ENCODE measurements around the gene LRP1B.

LRP1B gene

DNA sequence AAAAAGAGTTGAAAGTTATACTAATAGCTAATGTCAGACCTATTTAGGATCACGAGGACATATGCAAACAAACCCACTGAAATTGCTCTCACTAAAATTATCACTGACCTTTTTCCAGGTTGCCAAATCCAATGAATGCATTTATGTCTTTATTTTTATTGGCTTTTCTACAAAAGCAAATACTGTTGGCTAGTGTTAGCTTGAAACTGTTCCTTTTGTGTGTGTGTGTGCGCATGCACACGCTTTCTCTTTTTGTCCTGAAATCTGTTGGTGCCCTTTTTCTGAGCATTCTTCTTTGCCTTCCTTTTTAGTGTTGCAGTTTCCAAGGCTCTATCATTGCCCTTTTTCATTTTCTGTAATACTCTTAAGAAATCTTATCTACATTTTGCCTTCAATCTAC, 1269.2 kb downstream of the LRP1B start:
- no peak overlapping the region for H2BK5ac ChIP-seq (ENCODE audit: low read length)
- no peak overlapping the region for H3K4me2 ChIP-seq (ENCODE audit: low read length)
- no peak overlapping the region for H4K8ac ChIP-seq (ENCODE audit: low read depth, low read length)
- no peak overlapping the region for H4K5ac ChIP-seq (ENCODE audit: low read length)
- H2BK120ac ChIP-seq (ENCODE audit: low read depth, low read length), result no peak overlapping the region
- no peaks in the 10 kb centered on the region for H3K79me1 ChIP-seq (ENCODE audit: low read length)
- no peak overlapping the region for H2BK15ac ChIP-seq (replicated peaks; ENCODE audit: low read depth)
- H3K23ac ChIP-seq (ENCODE audit: low read length), result no peak overlapping the region
- no peak overlapping the region for H3K56ac ChIP-seq (ENCODE audit: low read length)
- H3K9ac ChIP-seq (ENCODE audit: low read length), result no peak overlapping the region
- no peak overlapping the region for H3K4ac ChIP-seq (ENCODE audit: low read depth, low read length)
- no peak overlapping the region for H2AK5ac ChIP-seq (ENCODE audit: low read length)
- H3K4me3 ChIP-seq (ENCODE audit: low read length), result no peak overlapping the region
- H3K79me2 ChIP-seq (ENCODE audit: control insufficient read depth, insufficient read depth, low read length), result no peaks in the 10 kb centered on the region
- H3K36me3 ChIP-seq (ENCODE audit: control insufficient read depth, insufficient read depth, low read length), result no peaks in the 10 kb centered on the region
- no peaks in the 10 kb centered on the region for H3K27me3 ChIP-seq (ENCODE audit: insufficient read depth, low read length, poor library complexity)
- no peak overlapping the region for H3K27ac ChIP-seq (ENCODE audit: low read depth, low read length)
- WGBS (ENCODE audit: extremely low coverage, insufficient coverage, low lambda C conversion rate), result no CpG with 5 or more reads among the region's 3 CpGs
- no peak overlapping the region for H3K18ac ChIP-seq (ENCODE audit: low read length)
- H3K4me1 ChIP-seq (ENCODE audit: control insufficient read depth, low read depth, low read length), result no peaks in the 10 kb centered on the region
- DNase-seq, result no peak

GRCh38 chr2:140855471-140855870, 1275.3 kb downstream of the LRP1B start:
- Histone ChIP-seq H3K27me3 (ENCODE audit: insufficient read depth, low read length, poor library complexity) (no peaks in the 10 kb centered on the region), H2BK15ac (replicated peaks; ENCODE audit: low read depth) (no peak overlapping the region), H4K5ac (ENCODE audit: low read length) (no peak overlapping the region), H3K27ac (ENCODE audit: low read depth, low read length) (no peak overlapping the region), H2BK120ac (ENCODE audit: low read depth, low read length) (no peak overlapping the region), H3K18ac (ENCODE audit: low read length) (no peak overlapping the region), H3K4me3 (ENCODE audit: low read length) (no peak overlapping the region), H4K8ac (ENCODE audit: low read depth, low read length) (no peak overlapping the region), H3K4me1 (ENCODE audit: control insufficient read depth, low read depth, low read length) (no peaks in the 10 kb centered on the region), H3K4me2 (ENCODE audit: low read length) (no peak overlapping the region), H3K9ac (ENCODE audit: low read length) (no peak overlapping the region), H3K56ac (ENCODE audit: low read length) (no peak overlapping the region), H3K23ac (ENCODE audit: low read length) (no peak overlapping the region), H3K4ac (ENCODE audit: low read depth, low read length) (no peak overlapping the region), H3K79me1 (ENCODE audit: low read length) (no peaks in the 10 kb centered on the region), H3K36me3 (ENCODE audit: control insufficient read depth, insufficient read depth, low read length) (no peaks in the 10 kb centered on the region), H2BK5ac (ENCODE audit: low read length) (no peak overlapping the region), H3K79me2 (ENCODE audit: control insufficient read depth, insufficient read depth, low read length) (no peaks in the 10 kb centered on the region), H2AK5ac (ENCODE audit: low read length) (no peak overlapping the region)
- DNase-seq, result no peak
- no CpG with 5 or more reads among the region's 2 CpGs for WGBS (ENCODE audit: extremely low coverage, insufficient coverage, low lambda C conversion rate)

- no peak for DNase-seq
- Histone ChIP-seq H2BK120ac (ENCODE audit: low read depth, low read length) (no peak overlapping the region), H3K36me3 (ENCODE audit: control insufficient read depth, insufficient read depth, low read length) (no peaks in the 10 kb centered on the region), H2BK5ac (ENCODE audit: low read length) (no peak overlapping the region), H4K5ac (ENCODE audit: low read length) (no peak overlapping the region), H3K27me3 (ENCODE audit: insufficient read depth, low read length, poor library complexity) (no peaks in the 10 kb centered on the region), H3K9ac (ENCODE audit: low read length) (no peak overlapping the region), H3K23ac (ENCODE audit: low read length) (no peak overlapping the region), H3K79me2 (ENCODE audit: control insufficient read depth, insufficient read depth, low read length) (no peaks in the 10 kb centered on the region), H3K4ac (ENCODE audit: low read depth, low read length) (no peak overlapping the region), H4K8ac (ENCODE audit: low read depth, low read length) (no peak overlapping the region), H3K4me2 (ENCODE audit: low read length) (no peak overlapping the region), H3K79me1 (ENCODE audit: low read length) (no peaks in the 10 kb centered on the region), H3K18ac (ENCODE audit: low read length) (no peak overlapping the region), H3K4me1 (ENCODE audit: control insufficient read depth, low read depth, low read length) (no peaks in the 10 kb centered on the region), H3K56ac (ENCODE audit: low read length) (no peak overlapping the region), H3K27ac (ENCODE audit: low read depth, low read length) (no peak overlapping the region), H3K4me3 (ENCODE audit: low read length) (no peak overlapping the region), H2BK15ac (replicated peaks; ENCODE audit: low read depth) (no peak overlapping the region), H2AK5ac (ENCODE audit: low read length) (no peak overlapping the region)
- no CpG with 5 or more reads among the region's 4 CpGs for WGBS (ENCODE audit: extremely low coverage, insufficient coverage, low lambda C conversion rate)
Observed at GRCh38 chr2:140851258-140851981, 1279.4 kb downstream of the LRP1B start.

- Histone ChIP-seq H3K79me2 (ENCODE audit: control insufficient read depth, insufficient read depth, low read length) (no peaks in the 10 kb centered on the region), H3K4me3 (ENCODE audit: low read length) (no peak overlapping the region), H3K4me2 (ENCODE audit: low read length) (no peak overlapping the region), H4K8ac (ENCODE audit: low read depth, low read length) (no peak overlapping the region), H3K4me1 (ENCODE audit: control insufficient read depth, low read depth, low read length) (no peaks in the 10 kb centered on the region), H3K56ac (ENCODE audit: low read length) (no peak overlapping the region), H2BK5ac (ENCODE audit: low read length) (no peak overlapping the region), H3K79me1 (ENCODE audit: low read length) (no peaks in the 10 kb centered on the region), H3K23ac (ENCODE audit: low read length) (no peak overlapping the region), H3K18ac (ENCODE audit: low read length) (no peak overlapping the region), H3K9ac (ENCODE audit: low read length) (no peak overlapping the region), H3K27me3 (ENCODE audit: insufficient read depth, low read length, poor library complexity) (no peaks in the 10 kb centered on the region), H3K36me3 (ENCODE audit: control insufficient read depth, insufficient read depth, low read length) (no peaks in the 10 kb centered on the region), H2BK15ac (replicated peaks; ENCODE audit: low read depth) (no peak overlapping the region), H2AK5ac (ENCODE audit: low read length) (no peak overlapping the region), H4K5ac (ENCODE audit: low read length) (no peak overlapping the region), H3K27ac (ENCODE audit: low read depth, low read length) (no peak overlapping the region), H3K4ac (ENCODE audit: low read depth, low read length) (no peak overlapping the region), H2BK120ac (ENCODE audit: low read depth, low read length) (no peak overlapping the region)
- no CpG with 5 or more reads among the region's 1 CpG for WGBS (ENCODE audit: extremely low coverage, insufficient coverage, low lambda C conversion rate)
- DNase-seq, result no peak
Observed at GRCh38 chr2:140843186-140843585, 1287.6 kb downstream of the LRP1B start.

DNA sequence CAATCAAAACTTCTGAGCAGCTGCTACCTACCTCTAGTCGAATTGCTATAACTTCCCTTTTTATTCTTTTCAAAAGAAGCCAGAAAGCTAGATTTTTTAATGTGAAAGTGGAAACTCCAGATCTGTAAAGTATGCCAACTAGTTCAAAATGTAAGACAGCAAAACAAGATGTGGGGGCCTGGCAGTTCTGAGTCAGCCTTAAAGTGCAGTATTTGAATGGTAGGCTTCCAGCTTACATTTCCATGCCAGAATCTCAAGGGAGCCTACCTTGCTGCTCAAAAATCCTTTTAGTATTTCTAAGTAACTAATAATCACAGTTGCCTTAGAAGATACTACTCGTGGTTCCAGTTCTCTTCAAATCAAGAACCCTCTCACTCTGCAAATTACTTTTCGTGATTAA, 1288.7 kb downstream of the LRP1B start:
- no CpG with 5 or more reads among the region's 3 CpGs for WGBS (ENCODE audit: extremely low coverage, insufficient coverage, low lambda C conversion rate)
- no peak overlapping the region for H3K4me3 ChIP-seq (ENCODE audit: low read length)
- H3K4ac ChIP-seq (ENCODE audit: low read depth, low read length), result no peak overlapping the region
- H4K8ac ChIP-seq (ENCODE audit: low read depth, low read length), result no peak overlapping the region
- no peak overlapping the region for H3K9ac ChIP-seq (ENCODE audit: low read length)
- H3K79me1 ChIP-seq (ENCODE audit: low read length), result no peaks in the 10 kb centered on the region
- H3K36me3 ChIP-seq (ENCODE audit: control insufficient read depth, insufficient read depth, low read length), result no peaks in the 10 kb centered on the region
- H2BK5ac ChIP-seq (ENCODE audit: low read length), result no peak overlapping the region
- no peak overlapping the region for H3K23ac ChIP-seq (ENCODE audit: low read length)
- no peak overlapping the region for H3K27ac ChIP-seq (ENCODE audit: low read depth, low read length)
- H2AK5ac ChIP-seq (ENCODE audit: low read length), result no peak overlapping the region
- H3K18ac ChIP-seq (ENCODE audit: low read length), result no peak overlapping the region
- H3K27me3 ChIP-seq (ENCODE audit: insufficient read depth, low read length, poor library complexity), result no peaks in the 10 kb centered on the region
- H2BK15ac ChIP-seq (replicated peaks; ENCODE audit: low read depth), result no peak overlapping the region
- no peak overlapping the region for H3K4me2 ChIP-seq (ENCODE audit: low read length)
- no peak overlapping the region for H2BK120ac ChIP-seq (ENCODE audit: low read depth, low read length)
- no peaks in the 10 kb centered on the region for H3K79me2 ChIP-seq (ENCODE audit: control insufficient read depth, insufficient read depth, low read length)
- no peaks in the 10 kb centered on the region for H3K4me1 ChIP-seq (ENCODE audit: control insufficient read depth, low read depth, low read length)
- no peak overlapping the region for H3K56ac ChIP-seq (ENCODE audit: low read length)
- H4K5ac ChIP-seq (ENCODE audit: low read length), result no peak overlapping the region
- no peak for DNase-seq

- Histone ChIP-seq H2BK120ac (ENCODE audit: low read depth, low read length) (no peak overlapping the region), H3K27ac (ENCODE audit: low read depth, low read length) (no peak overlapping the region), H3K9ac (ENCODE audit: low read length) (no peak overlapping the region), H2AK5ac (ENCODE audit: low read length) (no peak overlapping the region), H2BK5ac (ENCODE audit: low read length) (no peak overlapping the region), H3K4ac (ENCODE audit: low read depth, low read length) (no peak overlapping the region), H2BK15ac (replicated peaks; ENCODE audit: low read depth) (no peak overlapping the region), H3K4me3 (ENCODE audit: low read length) (no peak overlapping the region), H3K36me3 (ENCODE audit: control insufficient read depth, insufficient read depth, low read length) (no peaks in the 10 kb centered on the region), H4K5ac (ENCODE audit: low read length) (no peak overlapping the region), H3K4me1 (ENCODE audit: control insufficient read depth, low read depth, low read length) (no peaks in the 10 kb centered on the region), H3K56ac (ENCODE audit: low read length) (no peak overlapping the region), H3K79me1 (ENCODE audit: low read length) (no peaks in the 10 kb centered on the region), H3K18ac (ENCODE audit: low read length) (no peak overlapping the region), H3K23ac (ENCODE audit: low read length) (no peak overlapping the region), H4K8ac (ENCODE audit: low read depth, low read length) (no peak overlapping the region), H3K27me3 (ENCODE audit: insufficient read depth, low read length, poor library complexity) (no peaks in the 10 kb centered on the region), H3K79me2 (ENCODE audit: control insufficient read depth, insufficient read depth, low read length) (no peaks in the 10 kb centered on the region), H3K4me2 (ENCODE audit: low read length) (no peak overlapping the region)
- WGBS (ENCODE audit: extremely low coverage, insufficient coverage, low lambda C conversion rate), result no CpG with 5 or more reads among the region's 3 CpGs
- no peak for DNase-seq
Observed at GRCh38 chr2:140841141-140841540, 1289.7 kb downstream of the LRP1B start.
